Loucy (cell line): ENCODE results near the gene DIPK1A.

ENCODE experiments used
- CTCF ChIP-seq: fragments of 200-600 bp; sonication (generic); conservative IDR thresholded peaks from 2 replicates; pipeline ENCODE4 v1.5.1; 2014; ENCODE audit warnings: mild to moderate bottlenecking, antibody characterized with exemption, low read length
- EZH2phosphoT487 ChIP-seq: fragments of 200-600 bp; IDR thresholded peaks from 2 replicates; pipeline ENCODE4 v1.6.1; 2018; ENCODE audit warnings: antibody characterized with exemption, mild to moderate bottlenecking, moderate library complexity, borderline replicate concordance

GRCh38 chr1:92831762-92832536 is 129.3 kb downstream of the DIPK1A start, which contains the start of gene RPL5:
- TF ChIP-seq CTCF, result peak; percentile 83
- TF ChIP-seq EZH2phosphoT487, result no peak
